Left ventricle myocardium superior (tissue), 1 donor: Measurements from ENCODE around the gene PYM1. TPM values are rescaled to one million over a fixed set of nuclear protein-coding genes. Genes with fewer than 3 reads are reported as not detected.
A peak's percentile ranks its signal among the peaks of the same experiment; 100 is the strongest.

Experiments used
- ATAC-seq: fragments of 200-7000 bp; cut with Tn5 transposase; one replicate; pipeline ENCODE4 v1.9.1; 2020; ENCODE audit warnings: mild to moderate bottlenecking, moderate library complexity
- DNase-seq: peaks from one replicate; pipeline ENCODE4 v3.0.0-alpha.2; 2020
- intact Hi-C: fragments of 100-400 bp; cut with micrococcal nuclease; formaldehyde crosslinking; loops from one replicate; pipeline ENCODE4 v1.11.0; 2022
- long read RNA-seq: library from polyadenylated mRNA; unstranded; transcript quantifications from one replicate; pipeline ENCODE4 v2.0.0, GENCODE V29; 2021
- total RNA-seq: library from RNA; stranded (reverse); fragmentation: NEBNext Ultra II Directional; extraction: Animal tissue kit (Norgen Biotek cat#: 25700); gene quantifications from one replicate; pipeline ENCODE4 v1.2.1, GENCODE V29; 2021
- donor health status: DM: no; HTN: yes; CAD: no; lungs with severe emphysema.

The PYM1 gene
- total RNA-seq = 16.2 TPM
- long read RNA-seq, transcript PYM1-203 (3 exons, 1,226 nt) = major isoform, 7 of 18 reads
- long read RNA-seq, partial matches to known transcripts = 0 of 18 reads
- long read RNA-seq, other reads (novel, unspliced or antisense) = 7 of 18 reads

DNA sequence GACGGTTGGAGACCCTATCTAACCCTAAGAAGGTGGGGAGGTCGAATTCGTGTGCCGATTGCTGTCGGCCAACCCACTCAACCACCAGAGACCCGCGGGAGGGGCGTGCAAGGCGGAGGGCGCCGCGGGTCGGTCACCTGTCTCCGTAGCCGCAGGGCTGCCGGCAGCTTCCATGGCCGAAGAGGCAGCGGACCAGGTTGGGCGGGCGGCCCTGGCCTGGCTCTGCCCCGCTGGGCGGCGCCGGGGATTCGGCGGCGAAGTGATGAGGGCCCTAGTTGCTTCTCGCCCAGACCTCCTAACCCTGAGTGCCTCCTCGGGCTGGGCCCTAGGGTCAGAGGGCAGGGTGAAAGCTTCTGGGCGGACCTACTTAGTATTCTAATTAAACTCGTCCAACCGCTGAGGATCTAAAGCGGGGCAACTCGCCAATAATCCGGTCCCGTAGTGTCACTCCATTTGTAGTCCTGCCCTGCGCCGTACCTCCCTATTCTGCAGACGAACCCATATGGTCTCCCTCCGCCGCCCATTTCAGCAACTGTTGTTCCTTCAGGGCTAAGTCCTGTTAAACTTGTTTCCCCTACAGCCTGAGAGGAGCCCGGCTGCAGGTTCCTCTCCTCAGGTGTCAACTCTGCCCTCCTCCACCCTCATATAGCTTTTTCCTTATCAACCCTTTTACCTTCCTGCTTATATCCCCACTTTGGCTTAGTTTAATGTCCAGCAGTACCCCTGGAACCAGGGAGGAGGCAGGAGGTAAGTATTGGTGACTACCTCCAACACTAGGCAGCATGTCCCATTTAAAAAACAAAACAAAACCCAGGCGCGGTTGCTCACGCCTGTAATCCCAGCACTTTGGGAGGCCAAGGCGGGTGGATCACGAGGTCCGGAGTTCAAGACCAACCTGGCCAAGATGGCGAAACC is at the start of gene PYM1:
TSS of gene PYM1 (minus strand) at position 307 of the 915 bp plus-strand sequence. CDS start at position 174, 133 bp downstream.
- DNase-seq = peak; percentile 82
- intact Hi-C loops = loop anchor here (10.0 kb wide), 1 partner anchor 103 kb away; the partner anchor contains the start of gene DNAJC14
- ATAC-seq = peak; percentile 74

DNA sequence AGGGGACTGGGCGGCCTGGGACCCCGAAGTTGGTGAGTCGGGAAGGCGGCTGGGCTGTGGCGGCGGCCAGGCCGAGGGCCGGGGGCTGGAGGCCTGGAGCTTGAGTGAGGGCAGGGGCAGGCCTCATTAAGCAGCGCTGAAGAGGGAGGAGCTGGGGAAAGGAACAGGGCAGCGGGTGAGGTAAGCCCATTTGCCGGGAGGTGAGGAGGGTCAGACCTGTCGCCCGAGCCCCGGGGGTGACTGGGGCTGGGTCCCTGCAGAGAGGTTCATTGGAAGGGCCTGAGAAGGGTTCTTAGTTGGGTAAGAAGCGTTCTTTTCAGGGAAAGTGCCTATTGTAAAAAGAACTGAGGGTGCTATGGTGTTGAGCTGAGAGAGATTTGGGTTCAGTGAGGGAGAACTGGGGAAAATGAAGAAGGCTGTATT is 46.6 kb upstream of the PYM1 start:
- DNase-seq (no peak), ATAC-seq (peak; percentile 52)
- intact Hi-C loops = no loop called here

DNA sequence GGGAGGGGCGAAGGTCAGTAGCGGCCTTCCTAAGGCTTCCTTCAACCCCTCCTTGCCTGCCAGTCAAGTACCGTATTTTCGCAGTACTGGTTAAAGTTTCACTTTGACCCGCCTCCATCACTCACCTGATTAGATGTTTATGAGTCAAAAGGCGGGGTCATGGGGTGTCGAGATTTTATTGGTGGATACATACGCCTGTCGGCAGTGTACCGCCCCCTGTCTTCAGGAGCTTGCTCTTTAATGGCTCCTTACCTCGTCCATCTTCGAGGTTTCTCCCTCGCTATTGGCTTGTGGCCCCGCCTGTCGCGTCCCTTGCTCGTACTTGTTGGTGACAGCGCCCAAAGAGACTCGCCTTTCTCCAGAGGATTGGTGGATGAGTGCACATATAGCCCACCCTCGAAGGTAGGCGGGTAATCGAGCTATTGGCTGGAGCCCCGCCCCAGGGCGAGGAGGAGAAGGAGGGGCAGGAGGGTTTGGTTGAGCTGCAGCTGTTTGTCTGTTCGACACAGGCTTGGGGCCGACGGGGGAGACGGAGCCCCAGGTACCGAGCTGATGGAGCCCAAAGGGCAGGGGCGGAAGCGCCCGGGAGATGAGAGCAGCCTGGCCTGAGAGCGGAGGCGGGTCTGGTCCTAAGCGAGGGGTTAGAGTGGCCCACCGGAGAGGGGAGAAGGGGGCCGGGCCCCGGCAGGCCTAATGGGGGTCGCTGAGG is 46.1 kb upstream of the PYM1 start, which contains the start of gene RAB5B:
TSS of gene RAB5B (plus strand) at position 480 of the 709 bp plus-strand sequence. CDS start 12,883 bp downstream, outside the sequence.
- DNase-seq (peak; percentile 99), ATAC-seq (peak; percentile 93)
- intact Hi-C loops = no loop called here

DNA sequence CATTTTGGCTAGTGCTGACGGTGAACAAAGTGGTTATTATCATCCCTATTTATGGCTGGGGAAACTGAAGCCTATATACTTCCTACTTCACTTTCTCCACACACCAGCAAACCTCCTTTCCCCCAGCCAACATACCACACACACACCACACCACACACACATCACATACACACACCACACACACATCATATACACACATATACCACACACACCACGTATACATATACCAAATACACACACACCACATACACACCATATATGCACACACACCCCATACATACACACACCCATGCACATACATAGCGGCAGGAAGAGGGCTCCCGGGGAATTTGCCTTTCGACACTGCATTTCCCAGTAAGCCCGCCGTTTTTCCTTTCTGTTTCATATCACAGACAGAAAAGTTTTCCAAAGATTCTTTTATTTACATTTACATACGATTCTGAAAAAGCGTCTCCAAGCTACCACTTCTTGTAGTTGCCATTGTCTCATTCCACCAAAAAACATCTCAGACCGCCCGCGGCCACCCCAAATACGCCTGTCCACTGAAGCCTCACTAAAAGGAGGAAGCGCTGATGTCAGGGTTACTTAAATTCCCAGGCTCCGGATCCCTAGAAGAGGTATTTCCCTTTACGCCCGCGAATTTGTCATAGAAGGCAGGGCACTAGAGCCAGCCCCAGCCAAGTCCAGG is 45.4 kb upstream of the PYM1 start:
- DNase-seq (no peak), ATAC-seq (peak; percentile 1)
- intact Hi-C loops = no loop called here

DNA sequence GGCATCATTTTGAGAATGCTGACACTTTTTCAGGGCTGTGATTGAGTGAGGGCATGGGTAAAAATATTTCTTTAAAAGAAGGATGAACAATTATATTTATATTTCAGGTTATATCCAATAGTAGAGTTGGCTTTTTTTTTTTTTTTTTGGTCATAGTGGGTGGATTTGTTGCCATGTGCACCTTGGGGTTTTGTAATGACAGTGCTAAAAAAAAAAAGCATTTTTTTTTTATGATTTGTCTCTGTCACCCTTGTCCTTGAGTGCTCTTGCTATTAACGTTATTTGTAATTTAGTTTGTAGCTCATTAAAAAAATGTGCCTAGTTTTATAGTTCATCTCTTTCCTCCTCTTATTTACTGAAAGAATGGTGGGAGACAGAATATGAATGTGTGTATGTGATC is 44.8 kb upstream of the PYM1 start:
- ATAC-seq (no peak), DNase-seq (no peak)
- intact Hi-C loops = no loop called here

DNA sequence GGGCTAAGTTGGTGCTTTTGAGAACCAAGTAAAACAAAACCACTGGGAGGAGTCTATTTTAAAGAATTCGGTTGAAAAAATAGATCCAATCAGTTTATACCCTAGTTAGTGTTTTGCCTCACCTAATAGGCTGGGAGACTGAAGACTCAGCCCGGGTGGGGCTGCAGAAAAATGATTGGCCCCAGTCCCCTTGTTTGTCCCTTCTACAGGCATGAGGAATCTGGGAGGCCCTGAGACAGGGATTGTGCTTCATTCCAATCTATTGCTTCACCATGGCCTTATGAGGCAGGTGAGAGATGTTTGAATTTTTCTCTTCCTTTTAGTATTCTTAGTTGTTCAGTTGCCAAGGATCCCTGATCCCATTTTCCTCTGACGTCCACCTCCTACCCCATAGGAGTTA is 44.3 kb upstream of the PYM1 start:
- DNase-seq (no peak), ATAC-seq (no peak)
- intact Hi-C loops = no loop called here

DNA sequence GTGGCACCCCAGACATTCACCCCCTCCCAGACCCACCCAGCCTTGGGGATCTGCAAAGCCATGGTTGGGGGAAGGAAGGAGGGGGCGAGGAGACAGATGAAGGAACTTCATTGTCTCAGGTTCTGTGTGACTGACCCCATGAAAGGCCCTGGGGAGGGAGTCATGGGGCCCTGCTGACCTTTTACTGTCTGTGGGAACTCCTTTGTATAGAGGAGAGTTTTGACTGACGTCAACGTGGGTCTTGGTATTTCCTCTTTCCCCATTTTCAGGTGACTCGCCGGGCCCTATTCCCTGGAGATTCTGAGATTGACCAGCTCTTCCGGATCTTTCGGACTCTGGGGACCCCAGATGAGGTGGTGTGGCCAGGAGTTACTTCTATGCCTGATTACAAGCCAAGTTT is 43.1 kb upstream of the PYM1 start:
- intact Hi-C loops = no loop called here
- no peak for DNase-seq
- no peak for ATAC-seq

DNA sequence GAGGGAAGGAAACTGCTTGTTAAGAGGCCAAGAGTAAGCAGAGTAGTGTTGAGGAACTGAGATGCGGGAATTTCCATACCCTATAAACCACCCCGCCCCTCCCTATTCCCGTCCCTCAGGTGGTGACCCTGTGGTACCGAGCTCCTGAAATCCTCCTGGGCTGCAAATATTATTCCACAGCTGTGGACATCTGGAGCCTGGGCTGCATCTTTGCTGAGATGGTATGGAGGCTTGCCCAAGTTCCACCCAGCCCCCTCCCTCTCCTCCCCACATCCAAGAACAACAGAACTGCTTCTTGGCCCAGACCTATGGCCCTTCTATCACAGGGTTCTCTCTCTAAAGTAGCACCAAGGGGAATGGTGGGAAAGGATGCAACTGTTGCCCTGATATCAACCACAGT is 41.7 kb upstream of the PYM1 start:
- DNase-seq = no peak
- intact Hi-C loops = no loop called here
- no peak for ATAC-seq

DNA sequence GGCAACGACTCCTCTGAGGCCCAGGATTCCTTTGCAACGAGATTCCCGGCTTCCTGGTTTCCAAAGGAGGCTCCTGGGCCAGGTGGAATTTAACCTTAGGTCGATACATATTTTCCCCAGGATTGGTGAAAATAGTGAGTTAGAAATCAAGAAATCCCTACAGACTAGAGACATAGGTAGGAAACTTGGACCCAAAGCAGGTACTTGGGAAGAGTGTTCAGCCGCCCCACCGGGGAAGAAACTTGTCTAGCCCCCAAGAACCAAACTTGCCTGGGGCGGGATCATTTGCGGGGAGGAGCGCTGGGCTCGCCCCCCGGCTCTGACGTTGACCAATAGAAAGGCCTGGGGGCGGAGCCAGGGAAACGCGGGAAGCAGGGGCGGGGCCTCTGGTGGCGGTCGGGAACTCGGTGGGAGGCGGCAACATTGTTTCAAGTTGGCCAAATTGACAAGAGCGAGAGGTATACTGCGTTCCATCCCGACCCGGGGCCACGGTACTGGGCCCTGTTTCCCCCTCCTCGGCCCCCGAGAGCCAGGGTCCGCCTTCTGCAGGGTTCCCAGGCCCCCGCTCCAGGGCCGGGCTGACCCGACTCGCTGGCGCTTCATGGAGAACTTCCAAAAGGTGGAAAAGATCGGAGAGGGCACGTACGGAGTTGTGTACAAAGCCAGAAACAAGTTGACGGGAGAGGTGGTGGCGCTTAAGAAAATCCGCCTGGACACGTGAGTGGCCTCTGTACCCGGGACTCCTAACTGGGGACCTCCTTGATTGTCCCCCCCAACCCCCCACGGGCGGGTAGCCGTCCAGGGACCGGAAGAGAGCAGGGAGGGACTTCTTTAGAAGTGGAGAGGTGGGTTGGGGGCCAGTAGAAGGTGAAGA is 39.0 kb upstream of the PYM1 start, which contains the start of gene CDK2:
TSS of gene CDK2 (plus strand) at position 423 of the 874 bp plus-strand sequence. CDS start at position 602, 179 bp downstream.
- ATAC-seq = peak; percentile 97
- intact Hi-C loops = no loop called here
- DNase-seq = peak; percentile 97

DNA sequence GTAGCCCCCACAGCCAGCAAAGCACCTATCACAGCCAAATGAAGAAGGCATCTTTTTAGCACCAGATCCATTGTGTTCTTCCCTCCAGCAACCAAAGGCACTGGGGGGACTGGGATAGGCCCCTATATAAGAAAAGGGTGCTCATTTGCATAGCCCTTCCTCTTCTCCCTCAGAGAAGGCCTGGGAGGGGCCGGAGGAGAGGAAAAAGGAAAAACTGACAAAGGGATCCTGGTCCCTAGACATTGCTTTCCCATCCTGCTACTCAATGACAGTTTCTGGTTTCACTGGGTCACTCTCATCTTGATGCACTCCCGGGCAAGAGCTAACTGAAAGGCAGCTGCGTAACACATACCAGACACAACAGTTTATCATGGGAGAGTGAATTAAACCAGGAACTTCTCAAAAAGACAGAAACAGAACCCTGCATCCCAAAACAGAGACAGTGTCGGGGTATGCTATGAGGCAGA is 38.3 kb upstream of the PYM1 start, which contains the start of gene PMEL:
TSS of gene PMEL (minus strand) at position 102 of the 467 bp plus-strand sequence. CDS start at position 71, 31 bp downstream.
- intact Hi-C loops = no loop called here
- DNase-seq = no peak
- ATAC-seq = peak; percentile 17

DNA sequence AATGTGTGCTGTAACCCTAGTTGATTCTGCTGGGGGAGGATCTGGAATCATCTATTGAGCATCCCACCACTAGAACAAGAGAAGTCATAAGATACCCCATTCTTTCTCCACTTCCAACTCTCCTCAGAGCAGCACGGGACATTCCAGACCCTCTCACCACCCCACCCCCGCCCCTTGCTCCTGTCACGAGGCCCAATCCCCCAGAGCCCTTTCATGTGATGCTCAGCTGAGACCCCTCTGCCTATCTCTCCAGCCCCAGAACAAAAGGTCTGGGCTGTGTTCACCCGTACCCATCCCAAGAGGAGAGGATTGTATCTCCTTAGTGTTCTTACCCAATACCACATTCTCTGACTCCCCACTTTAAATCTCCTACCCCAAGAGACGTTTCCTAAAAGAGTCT is 37.5 kb upstream of the PYM1 start:
- DNase-seq (no peak), ATAC-seq (no peak)
- intact Hi-C loops = no loop called here

DNA sequence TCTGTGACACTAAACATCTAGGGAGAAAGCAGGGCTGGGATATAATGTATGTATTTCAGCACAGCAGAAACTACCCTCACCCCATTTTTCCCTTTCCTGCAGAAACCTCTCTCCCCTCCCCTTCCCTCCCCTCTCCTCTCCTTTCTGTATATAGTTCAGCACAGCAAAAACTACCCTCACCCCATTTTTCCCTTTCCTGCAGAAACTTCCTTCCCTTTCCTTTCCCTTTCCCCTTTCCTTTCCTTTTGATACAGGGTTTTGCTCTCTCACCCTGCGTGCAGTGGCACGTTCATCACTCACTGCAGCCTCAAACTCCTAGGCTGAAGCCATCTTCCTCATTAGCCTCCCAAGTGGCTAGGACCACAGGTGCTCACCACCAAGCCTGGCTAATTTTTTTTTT is 36.1 kb upstream of the PYM1 start:
- no peak for ATAC-seq
- intact Hi-C loops = no loop called here
- DNase-seq = no peak

DNA sequence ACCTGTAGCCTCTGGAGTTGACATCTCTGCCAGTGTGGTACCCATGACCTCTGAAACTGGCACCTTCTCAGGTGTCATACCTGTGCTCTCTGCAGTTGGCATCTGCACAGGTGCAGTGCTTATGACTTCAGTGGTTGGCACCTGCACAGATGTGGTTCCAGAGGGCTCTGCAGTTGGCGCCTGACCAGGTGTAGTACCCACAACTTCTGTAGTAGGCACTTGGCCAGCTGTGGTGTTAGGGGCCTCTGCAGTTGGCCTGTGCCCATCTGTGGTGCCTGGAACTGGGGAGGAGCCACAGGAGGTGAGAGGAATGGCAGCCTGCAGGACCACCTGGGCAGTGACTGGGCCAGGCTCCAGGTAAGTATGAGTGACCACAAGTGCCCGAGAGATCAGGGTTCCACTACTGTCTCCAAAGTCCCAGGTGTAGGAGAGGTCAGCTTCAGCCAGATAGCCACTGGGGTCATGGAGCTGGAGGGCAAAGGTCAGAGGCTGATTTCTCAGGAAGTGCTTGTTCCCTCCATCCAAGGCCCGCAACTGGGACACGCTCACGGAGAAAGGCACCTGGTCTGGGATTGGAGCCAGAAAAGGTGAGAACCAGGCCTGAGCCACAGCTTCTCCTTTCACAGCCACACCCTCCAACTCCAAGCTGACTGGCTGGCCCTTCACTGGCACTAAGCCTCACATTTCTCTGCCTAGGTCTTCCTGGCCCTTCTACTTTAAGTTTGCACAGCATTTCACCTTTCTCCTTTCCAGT is 29.6 kb upstream of the PYM1 start:
- intact Hi-C loops = no loop called here
- ATAC-seq = no peak
- no peak for DNase-seq

DNA sequence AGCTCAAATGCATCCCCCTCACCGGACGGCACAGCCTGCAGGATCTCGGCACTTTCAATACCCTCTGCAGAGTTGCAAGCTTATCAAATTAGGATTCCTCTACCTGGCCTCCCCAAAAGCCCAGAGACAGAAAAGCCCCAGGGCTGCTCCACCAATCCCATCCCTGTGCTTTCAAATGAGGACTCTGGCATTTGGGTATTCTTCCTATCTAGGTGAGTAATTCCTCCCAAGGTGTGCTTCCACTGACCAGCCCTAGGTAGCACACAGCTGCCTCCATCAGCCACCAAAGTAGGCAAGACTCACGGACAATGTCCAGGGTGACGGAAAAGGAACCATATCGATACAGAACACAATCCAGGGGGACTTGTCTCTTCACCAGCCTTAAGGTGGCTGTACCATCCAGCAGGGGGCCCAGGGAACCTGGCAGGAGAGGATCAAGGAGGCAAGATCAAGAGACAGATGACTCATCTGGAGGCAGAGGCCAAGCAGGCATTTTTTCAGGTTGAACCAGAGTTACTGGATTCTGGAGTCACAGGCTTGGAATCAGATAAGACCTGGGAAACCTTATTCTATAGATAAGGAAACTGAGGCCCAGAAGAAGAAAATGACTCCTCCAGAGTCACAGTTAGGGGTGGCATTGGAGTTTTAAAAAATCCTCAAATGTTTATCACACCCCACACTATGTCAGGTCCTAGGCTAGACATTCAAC is 28.3 kb upstream of the PYM1 start:
- intact Hi-C loops = no loop called here
- ATAC-seq = no peak
- no peak for DNase-seq

DNA sequence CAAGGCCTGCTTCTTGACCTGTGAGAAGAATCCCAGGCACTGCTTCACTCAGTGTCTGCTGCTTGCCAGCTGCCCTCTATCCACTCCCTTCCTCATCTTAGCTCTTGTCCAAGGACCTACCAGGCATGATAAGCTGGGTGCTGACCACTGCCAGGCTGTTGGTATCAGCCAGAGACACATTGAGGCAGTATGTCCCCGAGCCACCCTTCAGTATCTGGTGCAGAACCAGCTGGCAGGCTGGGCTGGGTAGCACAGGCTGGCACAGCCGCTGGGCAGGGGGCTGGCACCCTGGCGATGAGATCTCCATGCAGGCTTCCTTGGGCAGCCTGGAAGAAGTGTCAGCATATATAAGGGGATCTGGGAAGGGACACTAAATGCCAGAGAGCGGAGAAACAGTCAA is 27.6 kb upstream of the PYM1 start:
- DNase-seq (no peak), ATAC-seq (peak; percentile 51)
- intact Hi-C loops = no loop called here

DNA sequence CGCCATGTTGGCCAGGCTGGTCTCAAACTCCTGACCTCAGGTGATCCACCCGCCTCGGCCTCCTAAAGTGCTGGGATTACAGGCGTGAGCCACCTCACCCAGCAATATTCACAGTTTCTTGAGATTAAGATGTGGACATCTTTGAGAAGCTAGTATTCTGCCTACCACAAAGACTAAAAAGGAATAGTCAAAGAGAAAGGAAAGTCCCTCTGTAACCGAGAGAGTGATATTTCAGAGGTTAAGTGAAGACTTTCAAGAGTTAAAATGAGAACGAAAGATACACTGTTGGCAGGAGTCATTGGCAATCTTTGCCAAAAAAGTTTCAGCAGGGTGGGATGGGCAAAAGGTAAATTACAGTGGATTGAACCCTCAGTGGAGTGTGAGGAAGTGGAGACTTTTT is 18.9 kb upstream of the PYM1 start:
- DNase-seq (no peak), ATAC-seq (no peak)
- intact Hi-C loops = no loop called here
